T-helper 9 cell (primary cell): ENCODE data around the gene CREB5.

ENCODE experiments used
- DNase-seq: peaks from one replicate; pipeline ENCODE4 v3.0.0-alpha.2; 2020

Gene CREB5

GRCh38 chr7:28619256-28619655 is 206.9 kb downstream of the CREB5 start:
- DNase-seq: no peak

GRCh38 chr7:28621369-28621841 is 209.1 kb downstream of the CREB5 start:
- DNase-seq: no peak

GRCh38 chr7:28623105-28623730 is 210.9 kb downstream of the CREB5 start:
- DNase-seq: no peak

GRCh38 chr7:28623863-28624262 is 211.5 kb downstream of the CREB5 start:
- DNase-seq: no peak

- no peak for DNase-seq
Observed at GRCh38 chr7:28625432-28625831, 213.1 kb downstream of the CREB5 start.

GRCh38 chr7:28626221-28626620 is 213.9 kb downstream of the CREB5 start:
- DNase-seq: no peak

- no peak for DNase-seq
Observed at GRCh38 chr7:28626624-28627262, 214.4 kb downstream of the CREB5 start.

- no peak for DNase-seq
Observed at GRCh38 chr7:28627263-28627653, 214.9 kb downstream of the CREB5 start.

- DNase-seq: no peak
Observed at GRCh38 chr7:28627896-28628295, 215.6 kb downstream of the CREB5 start.

GRCh38 chr7:28629216-28629842 is 217.0 kb downstream of the CREB5 start:
- no peak for DNase-seq

GRCh38 chr7:28630350-28630749 is 218.0 kb downstream of the CREB5 start:
- no peak for DNase-seq

- DNase-seq: no peak
Observed at GRCh38 chr7:28631995-28632394, 219.7 kb downstream of the CREB5 start.

- DNase-seq: no peak
Observed at GRCh38 chr7:28638914-28639313, 226.6 kb downstream of the CREB5 start.

- DNase-seq: no peak
Observed at GRCh38 chr7:28640001-28640400, 227.7 kb downstream of the CREB5 start.

- no peak for DNase-seq
Observed at GRCh38 chr7:28641752-28642545, 229.6 kb downstream of the CREB5 start.

GRCh38 chr7:28643188-28643569 is 230.9 kb downstream of the CREB5 start:
- no peak for DNase-seq

- DNase-seq: no peak
Observed at GRCh38 chr7:28643584-28644340, 231.4 kb downstream of the CREB5 start.

- DNase-seq: no peak
Observed at GRCh38 chr7:28645866-28646265, 233.5 kb downstream of the CREB5 start.

- no peak for DNase-seq
Observed at GRCh38 chr7:28646376-28647075, 234.2 kb downstream of the CREB5 start.

GRCh38 chr7:28647076-28647421 is 234.7 kb downstream of the CREB5 start:
- no peak for DNase-seq

GRCh38 chr7:28649189-28649588 is 236.9 kb downstream of the CREB5 start:
- DNase-seq: no peak

- no peak for DNase-seq
Observed at GRCh38 chr7:28649811-28650210, 237.5 kb downstream of the CREB5 start.
